HepG2 (cell line): ENCODE measurements around the gene UPB1. TPM values are rescaled to one million over a fixed set of nuclear protein-coding genes. Genes with fewer than 3 reads are reported as not detected.

Experiments used
- ARID2 ChIP-seq: sonication (generic); formaldehyde crosslinking; IDR thresholded peaks from 2 replicates; pipeline ENCODE4 v1.8.1; 2022; ENCODE audit warnings: mild to moderate bottlenecking, missing genetic modification reagents, borderline replicate concordance
- BCL3 ChIP-seq: sonication (generic); formaldehyde crosslinking; IDR thresholded peaks from 2 replicates; pipeline ENCODE4 v1.5.1; 2020; ENCODE audit warnings: mild to moderate bottlenecking, missing genetic modification reagents, moderate library complexity
- BRD4 ChIP-seq: sonication (generic); formaldehyde crosslinking; IDR thresholded peaks from 2 replicates; pipeline ENCODE4 v1.4.0; 2020; ENCODE audit warnings: missing genetic modification reagents
- CHD4 ChIP-seq: fragments of 200-600 bp; sonication (generic); IDR thresholded peaks from 2 replicates; pipeline ENCODE4 v1.7.0; 2017; ENCODE audit warnings: mild to moderate bottlenecking, low read length, borderline replicate concordance
- CSRNP1 ChIP-seq: sonication (generic); formaldehyde crosslinking; IDR thresholded peaks from 2 replicates; pipeline ENCODE4 v1.8.1; 2023; ENCODE audit warnings: mild to moderate bottlenecking, missing genetic modification reagents
- FOXA1 ChIP-seq, 2 experiments: fragments of 450-650 bp in 1 of 2; sonication (generic) in 1 of 2; formaldehyde crosslinking in 1 of 2; IDR thresholded peaks; 2 replicates each; pipeline versions ENCODE4 v1.4.0 to v1.6.1; 2016 to 2020; ENCODE audit warnings: missing genetic modification reagents in 1 of 2
- IKZF1 ChIP-seq: fragments of 450-650 bp; IDR thresholded peaks from 2 replicates; pipeline ENCODE4 v1.7.1; 2016
- KDM1A ChIP-seq: IDR thresholded peaks from 2 replicates; pipeline ENCODE4 v1.6.1; 2016; ENCODE audit warnings: missing compliant biosample characterization
- NFRKB ChIP-seq: fragments of 450-650 bp; IDR thresholded peaks from 2 replicates; pipeline ENCODE4 v1.6.1; 2017
- PCBP2 ChIP-seq: fragments of 200-400 bp; formaldehyde crosslinking; optimal IDR thresholded peaks from 2 replicates; pipeline ENCODE3; 2018; ENCODE audit warnings: low read length, low read depth; ENCODE audit not compliant: poor library complexity, severe bottlenecking
- PHF20 ChIP-seq: sonication (generic); formaldehyde crosslinking; IDR thresholded peaks from 2 replicates; pipeline ENCODE4 v1.5.0; 2020; ENCODE audit warnings: mild to moderate bottlenecking, missing genetic modification reagents
- PHF5A ChIP-seq: IDR thresholded peaks from one replicate; pipeline ENCODE4 v1.6.1; 2018; ENCODE audit warnings: low read depth, missing genetic modification reagents; ENCODE audit not compliant: unreplicated experiment
- SP4 ChIP-seq: sonication (generic); formaldehyde crosslinking; IDR thresholded peaks from 2 replicates; pipeline ENCODE4 v1.8.1; 2023; ENCODE audit warnings: mild to moderate bottlenecking, missing genetic modification reagents
- TBX3 ChIP-seq: fragments of 450-650 bp; IDR thresholded peaks from 2 replicates; pipeline ENCODE4 v1.6.1; 2017; ENCODE audit warnings: antibody characterized with exemption, mild to moderate bottlenecking, inconsistent platforms, borderline replicate concordance
- TCF12 ChIP-seq, 2 experiments: fragments of 450-650 bp in 1 of 2; sonication (generic) in 1 of 2; formaldehyde crosslinking in 1 of 2; IDR thresholded peaks; 2 replicates each; pipeline versions ENCODE4 v1.6.1 to v1.8.0; 2017 to 2022; ENCODE audit warnings: antibody characterized with exemption in 1 of 2, mild to moderate bottlenecking in 1 of 2, missing genetic modification reagents in 1 of 2, moderate library complexity in 1 of 2
- ZBTB26 ChIP-seq: IDR thresholded peaks from 2 replicates; pipeline ENCODE4 v1.6.1; 2016; ENCODE audit warnings: missing compliant biosample characterization, missing genetic modification reagents, borderline replicate concordance
- ZNF329 ChIP-seq: sonication (generic); formaldehyde crosslinking; IDR thresholded peaks from 2 replicates; pipeline ENCODE4 v1.9.0; 2021; ENCODE audit warnings: low read depth, mild to moderate bottlenecking, missing genetic modification reagents
- ZNF607 ChIP-seq: sonication (generic); formaldehyde crosslinking; IDR thresholded peaks from 2 replicates; pipeline ENCODE4 v1.5.1; 2020; ENCODE audit warnings: missing genetic modification reagents, mild to moderate bottlenecking, borderline replicate concordance
- ZNF619 ChIP-seq: sonication (generic); formaldehyde crosslinking; IDR thresholded peaks from 2 replicates; pipeline ENCODE4 v1.4.0; 2020; ENCODE audit warnings: mild to moderate bottlenecking, missing genetic modification reagents
- polyA plus RNA-seq, 8 experiments: library from polyadenylated mRNA; depleted of rRNA in 3 of 8; stranded (reverse) in 7 of 8; unstranded in 1 of 8; fragments of >200 nt; fragmentation: Illumina TruSeq in 4 of 8; extraction: Trizol in 4 of 8; gene quantifications; 2 replicates each; pipeline versions ENCODE4 v1.2.1 to v1.2.3, GENCODE V29; 2011 to 2016; ENCODE audit warnings: low read depth in 4 of 8, missing spikeins in 1 of 8, mixed read lengths in 1 of 8; ENCODE audit not compliant: insufficient read depth in 1 of 8
- total RNA-seq, 5 experiments: library from RNA; depleted of rRNA; stranded (reverse); fragments of >200 nt; fragmentation: Illumina TruSeq; extraction: Trizol; gene quantifications; 2 replicates each; pipeline ENCODE4 v1.2.3, GENCODE V29; 2016; ENCODE audit warnings: low read depth in 1 of 5
- TF ChIP-seq, protein P1 (sequence below): IDR thresholded peaks from 2 replicates; pipeline ENCODE4 v1.6.1; 2016
- TF ChIP-seq, protein P2 (sequence below): sonication (generic); formaldehyde crosslinking; IDR thresholded peaks from 2 replicates; pipeline ENCODE4 v1.4.0; 2020; ENCODE audit warnings: missing genetic modification reagents

Gene UPB1
- total and polyA plus RNA-seq, 2 of the 13 experiments (the other 11 are each of a cell fraction or from before 2014, with no cell fraction given) = 0.38 to 1.2 TPM

DNA sequence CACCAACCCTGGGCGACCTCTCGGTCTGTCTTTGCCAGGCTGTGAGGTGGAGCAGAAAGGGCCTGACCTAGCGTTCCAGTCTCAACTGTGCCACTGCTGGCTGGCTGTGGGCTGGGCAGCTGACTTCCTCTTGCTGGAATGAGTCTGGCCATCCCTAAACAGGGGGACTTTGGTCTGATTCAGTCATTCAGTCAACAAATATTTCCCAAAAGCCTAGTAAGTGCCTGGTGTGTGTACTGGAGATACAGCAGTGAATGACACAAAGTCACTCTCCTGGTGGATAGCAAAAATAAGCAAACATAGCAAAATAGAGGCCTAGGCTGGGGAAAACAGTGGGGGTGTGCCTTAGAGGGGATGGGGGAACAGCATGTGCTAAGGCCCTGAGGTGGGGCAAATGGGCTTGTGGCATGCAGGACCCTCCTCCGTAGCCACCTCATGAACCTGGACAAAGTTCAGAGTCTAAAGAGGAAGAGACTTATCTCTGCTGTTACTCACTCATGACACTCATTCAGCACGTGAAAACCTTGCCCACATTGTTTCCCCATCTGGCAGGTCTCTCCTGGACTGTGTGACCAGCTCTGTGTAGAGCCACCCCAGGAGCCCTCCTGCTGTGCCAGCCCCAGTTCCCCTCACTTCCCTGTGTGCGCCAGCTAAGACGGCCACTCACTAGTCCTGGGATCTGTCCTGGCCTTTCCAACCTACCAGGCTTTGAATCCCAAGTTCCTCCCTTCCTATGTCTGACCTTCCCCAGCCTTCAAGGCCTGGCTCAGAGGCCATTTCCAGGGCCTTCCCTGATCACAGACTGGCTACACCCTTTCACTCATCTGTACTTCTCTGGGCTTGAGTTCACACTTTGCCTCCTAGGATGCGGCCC, 55.1 kb downstream of the UPB1 start (continued):
- TF ChIP-seq ZNF607 (CRISPR knock-in tag) (peak; percentile 14; the same call in 1 of the 2 replicates), KDM1A (CRISPR knock-in tag) (peak; percentile 99), PHF5A (CRISPR knock-in tag) (no peak), PCBP2 (no peak), BRD4 (peak; percentile 73; the same call in 1 of the 2 replicates), TCF12 (IDR thresholded peaks at IDR 0.05) (no peak), TCF12 (CRISPR knock-in tag; IDR thresholded peaks at IDR 0.05) (peak; percentile 96; the same call in 1 of the 2 replicates), NFRKB (no peak), ZBTB26 (peak; percentile 17; the same call in 1 of the 2 replicates), ZNF619 (CRISPR knock-in tag) (peak; percentile 29; the same call in 1 of the 2 replicates), IKZF1 (no peak), PHF20 (CRISPR knock-in tag) (no peak), TBX3 (peak; percentile 89), BCL3 (CRISPR knock-in tag) (0 out of 2 replicates have a peak, but pooled peaks have one; percentile 16), ARID2 (CRISPR knock-in tag) (peak; percentile 97), ZNF329 (CRISPR knock-in tag) (peak; percentile 82; the same call in 1 of the 2 replicates), CSRNP1 (CRISPR knock-in tag) (peak; percentile 91), SP4 (peak; percentile 33), FOXA1 (IDR thresholded peaks at IDR 0.05) (peak; percentile 63), FOXA1 (CRISPR knock-in tag; IDR thresholded peaks at IDR 0.05) (peak; percentile 83), CHD4 (peak; percentile 89; the same call in 1 of the 2 replicates)
- TF ChIP-seq, protein P1, sequence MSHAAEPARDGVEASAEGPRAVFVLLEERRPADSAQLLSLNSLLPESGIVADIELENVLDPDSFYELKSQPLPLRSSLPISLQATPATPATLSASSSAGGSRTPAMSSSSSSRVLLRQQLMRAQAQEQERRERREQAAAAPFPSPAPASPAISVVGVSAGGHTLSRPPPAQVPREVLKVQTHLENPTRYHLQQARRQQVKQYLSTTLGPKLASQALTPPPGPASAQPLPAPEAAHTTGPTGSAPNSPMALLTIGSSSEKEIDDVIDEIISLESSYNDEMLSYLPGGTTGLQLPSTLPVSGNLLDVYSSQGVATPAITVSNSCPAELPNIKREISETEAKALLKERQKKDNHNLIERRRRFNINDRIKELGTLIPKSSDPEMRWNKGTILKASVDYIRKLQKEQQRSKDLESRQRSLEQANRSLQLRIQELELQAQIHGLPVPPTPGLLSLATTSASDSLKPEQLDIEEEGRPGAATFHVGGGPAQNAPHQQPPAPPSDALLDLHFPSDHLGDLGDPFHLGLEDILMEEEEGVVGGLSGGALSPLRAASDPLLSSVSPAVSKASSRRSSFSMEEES (CRISPR knock-in tag) = peak; percentile 93
- TF ChIP-seq, protein P2, sequence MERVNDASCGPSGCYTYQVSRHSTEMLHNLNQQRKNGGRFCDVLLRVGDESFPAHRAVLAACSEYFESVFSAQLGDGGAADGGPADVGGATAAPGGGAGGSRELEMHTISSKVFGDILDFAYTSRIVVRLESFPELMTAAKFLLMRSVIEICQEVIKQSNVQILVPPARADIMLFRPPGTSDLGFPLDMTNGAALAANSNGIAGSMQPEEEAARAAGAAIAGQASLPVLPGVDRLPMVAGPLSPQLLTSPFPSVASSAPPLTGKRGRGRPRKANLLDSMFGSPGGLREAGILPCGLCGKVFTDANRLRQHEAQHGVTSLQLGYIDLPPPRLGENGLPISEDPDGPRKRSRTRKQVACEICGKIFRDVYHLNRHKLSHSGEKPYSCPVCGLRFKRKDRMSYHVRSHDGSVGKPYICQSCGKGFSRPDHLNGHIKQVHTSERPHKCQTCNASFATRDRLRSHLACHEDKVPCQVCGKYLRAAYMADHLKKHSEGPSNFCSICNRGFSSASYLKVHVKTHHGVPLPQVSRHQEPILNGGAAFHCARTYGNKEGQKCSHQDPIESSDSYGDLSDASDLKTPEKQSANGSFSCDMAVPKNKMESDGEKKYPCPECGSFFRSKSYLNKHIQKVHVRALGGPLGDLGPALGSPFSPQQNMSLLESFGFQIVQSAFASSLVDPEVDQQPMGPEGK (CRISPR knock-in tag) = peak; percentile 88
